Measurements from ENCODE around the gene TCF20. TPM values are rescaled to one million over a fixed set of nuclear protein-coding genes. Genes with fewer than 3 reads are reported as not detected.

TCF20 gene
- total and polyA plus RNA-seq, 2 experiments from 2014 or later = 5.7 to 48.8 TPM

GRCh38 chr22:42280140-42280539, 9.7 kb upstream of the TCF20 start:
- no peaks in the 10 kb centered on the region for H3K9me3 ChIP-seq (ENCODE audit: low read depth)
- H3K4me3 ChIP-seq = no peak overlapping the region
- peaks cover 8% of the 10 kb centered on the region for H3K4me1 ChIP-seq (ENCODE audit: low read depth)
- DNase-seq (ENCODE audit: low read depth in 1 of 2, low spot score in 1 of 2) = no peak
- TF ChIP-seq, protein P1, sequence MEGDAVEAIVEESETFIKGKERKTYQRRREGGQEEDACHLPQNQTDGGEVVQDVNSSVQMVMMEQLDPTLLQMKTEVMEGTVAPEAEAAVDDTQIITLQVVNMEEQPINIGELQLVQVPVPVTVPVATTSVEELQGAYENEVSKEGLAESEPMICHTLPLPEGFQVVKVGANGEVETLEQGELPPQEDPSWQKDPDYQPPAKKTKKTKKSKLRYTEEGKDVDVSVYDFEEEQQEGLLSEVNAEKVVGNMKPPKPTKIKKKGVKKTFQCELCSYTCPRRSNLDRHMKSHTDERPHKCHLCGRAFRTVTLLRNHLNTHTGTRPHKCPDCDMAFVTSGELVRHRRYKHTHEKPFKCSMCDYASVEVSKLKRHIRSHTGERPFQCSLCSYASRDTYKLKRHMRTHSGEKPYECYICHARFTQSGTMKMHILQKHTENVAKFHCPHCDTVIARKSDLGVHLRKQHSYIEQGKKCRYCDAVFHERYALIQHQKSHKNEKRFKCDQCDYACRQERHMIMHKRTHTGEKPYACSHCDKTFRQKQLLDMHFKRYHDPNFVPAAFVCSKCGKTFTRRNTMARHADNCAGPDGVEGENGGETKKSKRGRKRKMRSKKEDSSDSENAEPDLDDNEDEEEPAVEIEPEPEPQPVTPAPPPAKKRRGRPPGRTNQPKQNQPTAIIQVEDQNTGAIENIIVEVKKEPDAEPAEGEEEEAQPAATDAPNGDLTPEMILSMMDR (IDR thresholded peaks at IDR 0.05; ENCODE audit: low read depth, low read length) = no peak
- no peaks in the 10 kb centered on the region for H3K36me3 ChIP-seq
- H3K27ac ChIP-seq = no peak overlapping the region
- H3K27me3 ChIP-seq = peaks cover 11% of the 10 kb centered on the region

DNA sequence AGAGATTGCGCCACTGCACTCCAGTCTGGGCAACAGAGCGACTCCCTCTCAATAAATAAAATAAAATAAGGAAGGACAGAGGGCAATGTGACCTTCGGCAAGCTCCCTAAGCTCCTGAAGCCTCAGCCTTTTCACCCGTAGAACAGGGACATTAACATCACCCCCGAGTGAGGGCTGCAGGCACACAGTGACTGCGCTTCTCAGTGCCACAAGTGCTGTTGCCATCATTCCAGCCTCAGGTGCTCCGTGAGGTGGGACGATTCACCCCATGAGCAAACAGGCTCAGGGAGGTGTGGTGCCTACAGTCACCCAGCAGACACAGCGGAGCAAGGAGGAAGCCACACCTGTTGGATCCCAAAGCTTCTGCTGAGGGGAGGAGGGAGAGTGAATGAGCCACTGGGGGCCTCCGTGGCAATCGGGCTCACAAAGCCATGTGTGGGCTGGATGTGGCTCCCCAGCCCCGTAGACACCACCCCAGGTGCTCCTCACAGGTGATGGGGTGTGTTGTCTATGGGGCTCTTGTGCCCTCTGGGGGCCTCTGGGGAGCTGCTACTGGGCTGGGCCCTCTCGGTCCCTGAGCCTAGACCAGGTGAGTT, 9.1 kb upstream of the TCF20 start:
- no peak for DNase-seq (ENCODE audit: low read depth in 1 of 2, low spot score in 1 of 2)
- peaks cover 8% of the 10 kb centered on the region for H3K4me1 ChIP-seq (ENCODE audit: low read depth)
- TF ChIP-seq, protein P1 (IDR thresholded peaks at IDR 0.05; ENCODE audit: low read depth, low read length) = no peak
- no peak overlapping the region for H3K4me3 ChIP-seq
- no peaks in the 10 kb centered on the region for H3K9me3 ChIP-seq (ENCODE audit: low read depth)
- H3K27me3 ChIP-seq = peaks cover 9% of the 10 kb centered on the region
- H3K27ac ChIP-seq = no peak overlapping the region
- no peaks in the 10 kb centered on the region for H3K36me3 ChIP-seq

DNA sequence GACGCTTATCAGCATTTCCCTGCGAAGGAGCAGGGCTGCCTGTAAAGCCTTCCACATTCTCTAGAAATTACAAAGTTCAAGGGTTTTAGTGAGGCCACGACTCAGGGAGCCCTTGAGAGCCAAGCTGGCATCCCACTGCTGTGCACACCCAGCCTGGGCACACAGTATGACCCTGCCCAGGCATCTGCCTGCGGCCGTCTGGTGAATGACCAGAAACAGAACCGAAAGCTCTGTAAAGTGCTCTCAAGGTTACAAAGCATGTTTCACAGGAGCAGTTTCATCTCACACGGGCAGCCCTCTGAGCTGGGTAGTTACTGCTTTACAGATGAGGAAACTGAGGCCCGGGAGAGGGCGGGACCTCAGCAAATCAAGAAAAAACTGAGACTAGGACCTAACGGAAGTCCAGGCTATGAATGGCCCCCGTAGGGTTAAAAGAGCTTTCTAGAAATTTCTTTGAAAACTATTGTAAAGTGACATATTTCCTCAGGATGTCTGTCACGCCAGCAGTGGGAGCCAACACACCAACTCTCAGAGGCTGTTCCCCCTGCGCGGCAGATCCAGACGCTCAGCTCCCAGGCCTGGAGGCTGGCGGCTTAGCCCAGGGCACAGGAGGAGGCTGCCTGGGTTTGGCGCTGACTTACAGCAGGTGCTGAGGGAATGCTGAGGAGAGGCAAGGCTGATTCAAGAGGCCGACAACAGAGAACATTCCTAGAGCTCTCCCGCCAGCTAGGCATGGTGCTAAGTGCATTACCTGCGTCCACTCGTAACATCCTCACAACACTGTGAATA, 7.7 kb upstream of the TCF20 start:
- TF ChIP-seq, protein P1 (IDR thresholded peaks at IDR 0.05; ENCODE audit: low read depth, low read length) = peak; percentile 20
- no peaks in the 10 kb centered on the region for H3K36me3 ChIP-seq
- H3K27ac ChIP-seq = no peak overlapping the region
- peak; percentile 22 to 37 for DNase-seq (ENCODE audit: low read depth in 1 of 2, low spot score in 1 of 2)
- H3K27me3 ChIP-seq = no peaks in the 10 kb centered on the region
- H3K9me3 ChIP-seq (ENCODE audit: low read depth) = no peaks in the 10 kb centered on the region
- H3K4me3 ChIP-seq = no peak overlapping the region
- H3K4me1 ChIP-seq (ENCODE audit: low read depth) = peaks cover 15% of the 10 kb centered on the region

- H3K27me3 ChIP-seq = no peaks in the 10 kb centered on the region
- no peak overlapping the region for H3K27ac ChIP-seq
- TF ChIP-seq, protein P1 (IDR thresholded peaks at IDR 0.05; ENCODE audit: low read depth, low read length) = no peak
- DNase-seq (ENCODE audit: low read depth in 1 of 2, low spot score in 1 of 2) = no peak
- H3K36me3 ChIP-seq = no peaks in the 10 kb centered on the region
- H3K4me3 ChIP-seq = no peak overlapping the region
- peaks cover 9% of the 10 kb centered on the region for H3K4me1 ChIP-seq (ENCODE audit: low read depth)
- no peaks in the 10 kb centered on the region for H3K9me3 ChIP-seq (ENCODE audit: low read depth)
Measured at GRCh38 chr22:42277232-42277753, 6.8 kb upstream of the TCF20 start.

DNA sequence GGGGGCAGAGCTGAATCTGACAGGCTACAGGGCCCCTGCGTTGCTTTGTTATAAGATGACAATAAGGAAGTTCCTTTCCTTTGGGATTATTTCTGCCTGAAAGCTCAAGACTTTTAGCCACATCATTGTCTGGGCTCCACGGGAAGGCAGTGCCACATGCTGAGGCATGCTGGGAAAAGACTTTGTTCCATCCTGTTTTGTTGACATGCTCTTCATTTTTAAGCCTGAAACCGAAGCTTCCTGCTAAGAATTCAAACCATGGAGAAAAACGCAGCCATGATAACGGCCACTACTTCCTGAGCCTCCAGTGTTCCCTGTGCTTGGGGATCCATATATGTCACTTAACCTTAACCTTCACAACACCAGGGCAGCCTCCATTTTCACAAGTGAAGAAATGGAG, 5.5 kb upstream of the TCF20 start:
- Histone ChIP-seq H3K27ac (no peak overlapping the region), H3K9me3 (ENCODE audit: low read depth) (no peaks in the 10 kb centered on the region), H3K4me3 (no peak overlapping the region), H3K36me3 (no peaks in the 10 kb centered on the region), H3K27me3 (no peaks in the 10 kb centered on the region), H3K4me1 (ENCODE audit: low read depth) (peaks cover 9% of the 10 kb centered on the region)
- TF ChIP-seq, protein P1 (IDR thresholded peaks at IDR 0.05; ENCODE audit: low read depth, low read length) = no peak
- DNase-seq (ENCODE audit: low read depth in 1 of 2, low spot score in 1 of 2) = no peak

Measured in cardiac muscle cell (in vitro differentiated cells and primary cell).